IMR-90 (cell line): ENCODE measurements around the gene DBNDD1. TPM values are rescaled to one million over a fixed set of nuclear protein-coding genes. Genes with fewer than 3 reads are reported as not detected.
A peak's percentile ranks its signal among the peaks of the same experiment; 100 is the strongest.

Experiments
- ATAC-seq: fragments of 200-7000 bp; cut with Tn5 transposase; 2 replicates; pipeline ENCODE4 v1.9.1; 2020; ENCODE audit warnings: low read depth, mild to moderate bottlenecking, moderate library complexity
- BruUV-seq: library from RNA; stranded (reverse); fragments of 400-500 nt; replicated peaks from 2 replicates; lab custom pipeline; 2021; lab: Mats Ljungman, UMichigan
- CTCF ChIA-PET: fragments of 300-600 bp; formaldehyde crosslinking; extraction: SDS; loops from one replicate; lab custom pipeline; 2021; ENCODE audit warnings: antibody characterized with exemption; lab: Yijun Ruan, JAX
- POLR2A ChIA-PET: fragments of 300-600 bp; sonication (Branson Sonifier 250); formaldehyde crosslinking; loops from one replicate; lab custom pipeline; 2022; ENCODE audit warnings: antibody characterized with exemption; ENCODE audit not compliant: unreplicated experiment; lab: Charles Lee
- DNase-seq: peaks from one replicate; pipeline ENCODE4 v3.0.0; 2013
- H2AFZ ChIP-seq: replicated peaks from 2 replicates; pipeline ENCODE3; 2013; ENCODE audit warnings: low read length, mild to moderate bottlenecking; ENCODE audit not compliant: poor library complexity
- H2AK5ac ChIP-seq: 2 replicates; pipeline ENCODE4 v1.6.1; 2013; ENCODE audit warnings: low read depth, low read length, inconsistent platforms
- H2AK9ac ChIP-seq: replicated peaks from 2 replicates; pipeline ENCODE3; 2013; ENCODE audit warnings: mild to moderate bottlenecking, low read depth, low read length, moderate library complexity; ENCODE audit not compliant: poor library complexity
- H2BK120ac ChIP-seq: 2 replicates; pipeline ENCODE4 v1.6.1; 2013; ENCODE audit warnings: low read depth, low read length, inconsistent platforms
- H2BK15ac ChIP-seq: 3 replicates; pipeline ENCODE4 v1.6.1; 2013; ENCODE audit warnings: low read depth, low read length, inconsistent platforms
- H2BK20ac ChIP-seq: 2 replicates; pipeline ENCODE4 v1.6.1; 2013; ENCODE audit warnings: low read depth, mild to moderate bottlenecking, inconsistent platforms, low read length, moderate library complexity
- H2BK5ac ChIP-seq: 2 replicates; pipeline ENCODE4 v1.6.1; 2013; ENCODE audit warnings: mild to moderate bottlenecking, low read depth, low read length, inconsistent platforms; ENCODE audit not compliant: poor library complexity, severe bottlenecking
- H3K14ac ChIP-seq: replicated peaks from 2 replicates; pipeline ENCODE4 v1.6.1; 2013; ENCODE audit warnings: low read depth, low read length, inconsistent platforms
- H3K18ac ChIP-seq: 2 replicates; pipeline ENCODE4 v1.6.1; 2013; ENCODE audit warnings: low read depth, low read length, control low read depth
- H3K23ac ChIP-seq: 2 replicates; pipeline ENCODE4 v1.6.1; 2013; ENCODE audit warnings: low read depth, low read length, inconsistent platforms
- H3K27ac ChIP-seq: 2 replicates; pipeline ENCODE4 v1.5.1; 2013; ENCODE audit warnings: mild to moderate bottlenecking, control low read depth, low read length; ENCODE audit not compliant: insufficient read depth
- H3K27me3 ChIP-seq: 2 replicates; pipeline ENCODE4 v1.6.1; 2013; ENCODE audit warnings: low read length; ENCODE audit not compliant: control insufficient read depth, insufficient read depth
- H3K36me3 ChIP-seq: 2 replicates; pipeline ENCODE4 v1.6.1; 2013; ENCODE audit warnings: low read length, mixed read lengths; ENCODE audit not compliant: control insufficient read depth, insufficient read depth
- H3K4ac ChIP-seq: 2 replicates; pipeline ENCODE4 v1.6.1; 2013; ENCODE audit warnings: low read depth, low read length, inconsistent platforms
- H3K4me1 ChIP-seq: 2 replicates; pipeline ENCODE4 v1.6.1; 2013; ENCODE audit warnings: low read length, mixed read lengths; ENCODE audit not compliant: control insufficient read depth, insufficient read depth
- H3K4me2 ChIP-seq: 2 replicates; pipeline ENCODE4 v1.6.1; 2013; ENCODE audit warnings: low read depth, mild to moderate bottlenecking, control low read depth, low read length, moderate library complexity
- H3K4me3 ChIP-seq: 2 replicates; pipeline ENCODE4 v1.5.1; 2013; ENCODE audit warnings: low read depth, mild to moderate bottlenecking, control low read depth, low read length, moderate library complexity; ENCODE audit not compliant: insufficient read depth
- H3K56ac ChIP-seq: 2 replicates; pipeline ENCODE4 v1.6.1; 2013; ENCODE audit warnings: low read length, inconsistent platforms; ENCODE audit not compliant: insufficient read depth; ENCODE audit errors: extremely low read depth
- H3K79me1 ChIP-seq, 2 experiments: 2 replicates each; pipeline ENCODE4 v1.6.1; 2013; ENCODE audit warnings: low read length in 2 of 2, inconsistent platforms in 1 of 2, low read depth in 1 of 2
- H3K9ac ChIP-seq: 2 replicates; pipeline ENCODE4 v1.6.1; 2013; ENCODE audit warnings: low read depth, low read length, control low read depth
- H3K9me1 ChIP-seq: 2 replicates; pipeline ENCODE4 v1.6.1; 2013; ENCODE audit warnings: low read length, inconsistent platforms; ENCODE audit not compliant: insufficient read depth
- H3K9me3 ChIP-seq: 2 replicates; pipeline ENCODE4 v1.6.1; 2013; ENCODE audit warnings: low read length; ENCODE audit not compliant: control insufficient read depth, insufficient read depth
- H4K20me1 ChIP-seq: 2 replicates; pipeline ENCODE4 v1.6.1; 2013; ENCODE audit warnings: low read length, inconsistent platforms; ENCODE audit not compliant: insufficient read depth
- H4K5ac ChIP-seq: 2 replicates; pipeline ENCODE4 v1.6.1; 2013; ENCODE audit warnings: mild to moderate bottlenecking, low read depth, low read length, control low read depth
- H4K8ac ChIP-seq, 2 experiments: 2 replicates each; pipeline ENCODE4 v1.6.1; 2013; ENCODE audit warnings: low read depth in 2 of 2, low read length in 2 of 2, control low read depth in 1 of 2, inconsistent platforms in 1 of 2
- H4K91ac ChIP-seq: 2 replicates; pipeline ENCODE4 v1.6.1; 2013; ENCODE audit warnings: low read depth, low read length, inconsistent platforms; ENCODE audit not compliant: insufficient read depth
- BHLHE40 ChIP-seq: fragments of 150-350 bp; IDR thresholded peaks from 2 replicates; pipeline ENCODE4 v1.6.1; 2016; ENCODE audit warnings: mild to moderate bottlenecking, low read depth, low read length
- CEBPB ChIP-seq: IDR thresholded peaks from 2 replicates; pipeline ENCODE4 v1.6.1; 2012; ENCODE audit warnings: low read depth, low read length, improper control_type of control experiment
- CHD1 ChIP-seq: IDR thresholded peaks from 2 replicates; pipeline ENCODE4 v1.6.1; 2012; ENCODE audit warnings: low read depth, low read length, improper control_type of control experiment
- FOS ChIP-seq: fragments of 150-350 bp; IDR thresholded peaks from 2 replicates; pipeline ENCODE4 v1.6.1; 2016; ENCODE audit warnings: low read depth, low read length
- MAFK ChIP-seq: IDR thresholded peaks from 2 replicates; pipeline ENCODE4 v1.6.1; 2012; ENCODE audit warnings: low read depth, low read length, improper control_type of control experiment
- MAZ ChIP-seq: IDR thresholded peaks from 2 replicates; pipeline ENCODE4 v1.6.1; 2012; ENCODE audit warnings: low read depth, mild to moderate bottlenecking, low read length, improper control_type of control experiment, moderate library complexity, borderline replicate concordance
- MXI1 ChIP-seq: IDR thresholded peaks from 2 replicates; pipeline ENCODE4 v1.6.1; 2012; ENCODE audit warnings: low read depth, mild to moderate bottlenecking, low read length, moderate library complexity, borderline replicate concordance
- NFE2L2 ChIP-seq: fragments of 150-350 bp; IDR thresholded peaks from 2 replicates; pipeline ENCODE4 v1.6.1; 2016; ENCODE audit warnings: low read depth, mild to moderate bottlenecking, low read length
- POLR2A ChIP-seq: IDR thresholded peaks from 2 replicates; pipeline ENCODE4 v1.6.1; 2012; ENCODE audit warnings: mild to moderate bottlenecking, low read depth, low read length
- RCOR1 ChIP-seq: IDR thresholded peaks from 2 replicates; pipeline ENCODE4 v1.6.1; 2012; ENCODE audit warnings: mild to moderate bottlenecking, low read length, improper control_type of control experiment; ENCODE audit not compliant: insufficient replicate concordance
- RFX5 ChIP-seq: IDR thresholded peaks from 2 replicates; pipeline ENCODE4 v1.8.0; 2012; ENCODE audit warnings: low read depth, mild to moderate bottlenecking, low read length, moderate library complexity
- SMC3 ChIP-seq: fragments of 150-350 bp; IDR thresholded peaks from 2 replicates; pipeline ENCODE4 v1.6.1; 2016; ENCODE audit warnings: low read depth, mild to moderate bottlenecking, antibody characterized with exemption, low read length, moderate library complexity
- WGBS, 2 experiments: methylation state at CpG; one replicate each; pipeline versions ENCODE4 v1.1.5 to v1.1.7; 2013; ENCODE audit warnings: missing lambda C conversion rate in 2 of 2; ENCODE audit not compliant: insufficient read length in 1 of 2; ENCODE audit errors: extremely low coverage in 2 of 2; 5-methylcytosine and 5-hydroxymethylcytosine counted together
- dilution Hi-C: fragments of 300-500 bp; cut with HindIII; formaldehyde crosslinking; loops from one replicate; pipeline ENCODE4 v1.14.3; 2018; ENCODE audit warnings: low sequenced_read_pairs; ENCODE audit not compliant: unreplicated experiment
- in situ Hi-C: fragments of 300-500 bp; cut with MboI; formaldehyde crosslinking; loops from 3 replicates; pipeline ENCODE4 v1.14.3; 2019; ENCODE audit warnings: low sequenced_read_pairs, inconsistent platforms, mixed read lengths
- intact Hi-C: fragments of 100-400 bp; cut with micrococcal nuclease; formaldehyde crosslinking; loops from 2 replicates; pipeline ENCODE4 v1.10.0; 2022
- polyA plus RNA-seq, 3 experiments: library from polyadenylated mRNA; depleted of rRNA; stranded (reverse); fragments of >200 nt; gene quantifications; 2 replicates each; pipeline ENCODE4 v1.2.3, GENCODE V29; 2012; ENCODE audit warnings: low replicate concordance in 1 of 3
- total RNA-seq: library from RNA; depleted of rRNA; stranded (reverse); fragments of >200 nt; gene quantifications from 2 replicates; pipeline ENCODE4 v1.2.3, GENCODE V29; 2012
- TF ChIP-seq, protein P1 (sequence below): fragments of 150-350 bp; IDR thresholded peaks from 2 replicates; pipeline ENCODE4 v1.6.1; 2016; ENCODE audit warnings: low read depth, mild to moderate bottlenecking, low read length, moderate library complexity, borderline replicate concordance
- TF ChIP-seq, protein P2 (sequence below): fragments of 150-350 bp; IDR thresholded peaks from 2 replicates; pipeline ENCODE4 v1.6.1; 2017; ENCODE audit warnings: mild to moderate bottlenecking, antibody characterized with exemption, low read length, low read depth
- TF ChIP-seq, protein P3 (sequence below): conservative IDR thresholded peaks from 2 replicates; pipeline ENCODE4 v1.5.1; 2012; ENCODE audit warnings: mild to moderate bottlenecking, low read depth, low read length, improper control_type of control experiment

Gene DBNDD1
- total and polyA plus RNA-seq, 2 of the 4 experiments (the other 2 are of a cell fraction), result 3.4 to 23.0 TPM

DNA sequence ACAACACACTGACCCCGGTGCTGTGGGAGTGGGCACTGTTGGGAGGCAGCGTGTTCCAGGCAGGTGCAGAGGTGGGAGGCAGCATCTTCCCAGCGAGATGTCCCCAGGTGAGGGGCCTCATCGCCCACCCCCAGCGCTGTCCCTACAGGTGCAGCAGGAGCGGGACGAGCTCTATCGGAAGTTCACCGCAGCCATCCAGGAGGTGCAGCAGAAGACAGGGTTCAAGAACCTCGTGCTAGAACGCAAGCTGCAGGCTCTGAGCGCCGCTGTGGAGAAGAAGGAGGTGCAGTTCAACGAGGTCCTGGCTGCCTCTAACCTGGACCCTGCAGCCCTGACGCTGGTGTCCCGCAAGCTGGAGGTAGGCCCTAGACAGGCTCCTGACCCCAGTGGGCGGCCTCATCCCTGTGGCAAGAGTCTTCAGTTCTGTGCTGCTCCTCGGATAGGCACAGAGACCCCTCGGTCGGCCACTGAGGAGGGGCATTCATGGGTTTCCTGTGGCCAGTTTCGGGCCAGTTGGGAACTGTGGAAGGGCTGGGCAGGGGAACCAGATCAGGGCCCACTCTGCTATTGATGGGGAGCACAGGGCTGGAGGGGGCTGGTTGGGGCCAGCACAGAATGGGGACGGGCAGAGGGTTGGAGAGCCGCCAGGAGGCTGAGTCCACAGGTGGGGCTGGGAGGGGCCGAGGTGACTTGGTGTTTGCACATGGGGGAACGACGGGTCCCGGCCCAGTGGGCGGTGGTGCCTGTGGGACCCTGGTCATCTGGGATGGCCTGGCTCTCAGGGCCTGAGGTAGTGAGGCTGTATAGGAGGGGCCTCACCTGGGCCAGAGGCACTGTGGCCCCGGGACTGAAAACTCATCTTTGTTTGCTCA is 21.1 kb upstream of the DBNDD1 start:
- 92% methylated on average over 8 of the region's 29 CpGs; no CpG with 5 or more reads in 1 of the 2 experiments for WGBS, 2 experiments
- Histone ChIP-seq H3K9me1 (no peaks in the 10 kb centered on the region), H3K4me2 (no peak overlapping the region), H3K4me3 (no peak overlapping the region), H3K56ac (no peak overlapping the region), H2AFZ (peak overlapping the region; percentile 39), H2BK5ac (no peak overlapping the region), H3K36me3 (peaks cover 54% of the 10 kb centered on the region), H2BK120ac (no peak overlapping the region), H2AK9ac (no peak overlapping the region), H3K79me1 (no peaks in the 10 kb centered on the region), H3K27ac (no peak overlapping the region), H4K8ac (no peak overlapping the region), H3K27me3 (no peaks in the 10 kb centered on the region), H4K20me1 (no peaks in the 10 kb centered on the region), H4K91ac (no peak overlapping the region), H2BK15ac (no peak overlapping the region), H3K23ac (no peak overlapping the region), H3K9ac (no peak overlapping the region), H4K5ac (no peak overlapping the region), H2BK20ac (no peak overlapping the region), H2AK5ac (no peak overlapping the region), H3K4me1 (no peaks in the 10 kb centered on the region), H3K9me3 (no peaks in the 10 kb centered on the region), H3K18ac (no peak overlapping the region), H3K14ac (no peak overlapping the region), H3K4ac (no peak overlapping the region)
- ATAC-seq (no peak), DNase-seq (no peak)
- ChIA-PET CTCF (no interaction called here), POLR2A (no interaction called here)
- dilution Hi-C loops, result no loop called here
- in situ Hi-C loops, result no loop called here
- BruUV-seq, result no TSS peak
- intact Hi-C loops, result no loop called here
- TF ChIP-seq, protein P1, sequence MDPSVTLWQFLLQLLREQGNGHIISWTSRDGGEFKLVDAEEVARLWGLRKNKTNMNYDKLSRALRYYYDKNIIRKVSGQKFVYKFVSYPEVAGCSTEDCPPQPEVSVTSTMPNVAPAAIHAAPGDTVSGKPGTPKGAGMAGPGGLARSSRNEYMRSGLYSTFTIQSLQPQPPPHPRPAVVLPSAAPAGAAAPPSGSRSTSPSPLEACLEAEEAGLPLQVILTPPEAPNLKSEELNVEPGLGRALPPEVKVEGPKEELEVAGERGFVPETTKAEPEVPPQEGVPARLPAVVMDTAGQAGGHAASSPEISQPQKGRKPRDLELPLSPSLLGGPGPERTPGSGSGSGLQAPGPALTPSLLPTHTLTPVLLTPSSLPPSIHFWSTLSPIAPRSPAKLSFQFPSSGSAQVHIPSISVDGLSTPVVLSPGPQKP, result no peak
- TF ChIP-seq, protein P2, sequence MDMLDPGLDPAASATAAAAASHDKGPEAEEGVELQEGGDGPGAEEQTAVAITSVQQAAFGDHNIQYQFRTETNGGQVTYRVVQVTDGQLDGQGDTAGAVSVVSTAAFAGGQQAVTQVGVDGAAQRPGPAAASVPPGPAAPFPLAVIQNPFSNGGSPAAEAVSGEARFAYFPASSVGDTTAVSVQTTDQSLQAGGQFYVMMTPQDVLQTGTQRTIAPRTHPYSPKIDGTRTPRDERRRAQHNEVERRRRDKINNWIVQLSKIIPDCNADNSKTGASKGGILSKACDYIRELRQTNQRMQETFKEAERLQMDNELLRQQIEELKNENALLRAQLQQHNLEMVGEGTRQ, result no peak
- TF ChIP-seq POLR2A (no peak), RFX5 (no peak), SMC3 (no peak), MXI1 (no peak), BHLHE40 (no peak), CEBPB (no peak), NFE2L2 (no peak), CHD1 (no peak), MAFK (no peak), RCOR1 (no peak), FOS (no peak), MAZ (no peak)
- TF ChIP-seq, protein P3, sequence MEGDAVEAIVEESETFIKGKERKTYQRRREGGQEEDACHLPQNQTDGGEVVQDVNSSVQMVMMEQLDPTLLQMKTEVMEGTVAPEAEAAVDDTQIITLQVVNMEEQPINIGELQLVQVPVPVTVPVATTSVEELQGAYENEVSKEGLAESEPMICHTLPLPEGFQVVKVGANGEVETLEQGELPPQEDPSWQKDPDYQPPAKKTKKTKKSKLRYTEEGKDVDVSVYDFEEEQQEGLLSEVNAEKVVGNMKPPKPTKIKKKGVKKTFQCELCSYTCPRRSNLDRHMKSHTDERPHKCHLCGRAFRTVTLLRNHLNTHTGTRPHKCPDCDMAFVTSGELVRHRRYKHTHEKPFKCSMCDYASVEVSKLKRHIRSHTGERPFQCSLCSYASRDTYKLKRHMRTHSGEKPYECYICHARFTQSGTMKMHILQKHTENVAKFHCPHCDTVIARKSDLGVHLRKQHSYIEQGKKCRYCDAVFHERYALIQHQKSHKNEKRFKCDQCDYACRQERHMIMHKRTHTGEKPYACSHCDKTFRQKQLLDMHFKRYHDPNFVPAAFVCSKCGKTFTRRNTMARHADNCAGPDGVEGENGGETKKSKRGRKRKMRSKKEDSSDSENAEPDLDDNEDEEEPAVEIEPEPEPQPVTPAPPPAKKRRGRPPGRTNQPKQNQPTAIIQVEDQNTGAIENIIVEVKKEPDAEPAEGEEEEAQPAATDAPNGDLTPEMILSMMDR, result no peak
